Measurements from ENCODE around the gene COL23A1. TPM values are rescaled to one million over a fixed set of nuclear protein-coding genes. Genes with fewer than 3 reads are reported as not detected.

The COL23A1 gene
- total RNA-seq, 1 donor from 2014 or later: not detected

- DNase-seq (ENCODE audit: extremely low read depth, low read depth, low spot score): no peak
Measured at GRCh38 chr5:178515776-178516503, 74.3 kb downstream of the COL23A1 start.

GRCh38 chr5:178514851-178515418 lies 75.3 kb downstream of the COL23A1 start:
- DNase-seq (ENCODE audit: extremely low read depth, low read depth, low spot score): no peak

GRCh38 chr5:178511172-178511571 lies 79.0 kb downstream of the COL23A1 start:
- no peak for DNase-seq (ENCODE audit: extremely low read depth, low read depth, low spot score)

- DNase-seq (ENCODE audit: extremely low read depth, low read depth, low spot score): no peak
Measured at GRCh38 chr5:178509491-178510057, 80.6 kb downstream of the COL23A1 start.

- DNase-seq (ENCODE audit: extremely low read depth, low read depth, low spot score): no peak
Measured at GRCh38 chr5:178507151-178507932, 82.9 kb downstream of the COL23A1 start.

GRCh38 chr5:178505639-178506407 lies 84.4 kb downstream of the COL23A1 start:
- DNase-seq (ENCODE audit: extremely low read depth, low read depth, low spot score): no peak

GRCh38 chr5:178504340-178504960 lies 85.7 kb downstream of the COL23A1 start:
- no peak for DNase-seq (ENCODE audit: extremely low read depth, low read depth, low spot score)

- no peak for DNase-seq (ENCODE audit: extremely low read depth, low read depth, low spot score)
Measured at GRCh38 chr5:178502401-178503100, 87.6 kb downstream of the COL23A1 start.

- DNase-seq (ENCODE audit: extremely low read depth, low read depth, low spot score): no peak
Measured at GRCh38 chr5:178499352-178499751, 90.8 kb downstream of the COL23A1 start.

GRCh38 chr5:178496642-178497041 lies 93.6 kb downstream of the COL23A1 start:
- DNase-seq (ENCODE audit: extremely low read depth, low read depth, low spot score): no peak

- no peak for DNase-seq (ENCODE audit: extremely low read depth, low read depth, low spot score)
Measured at GRCh38 chr5:178496214-178496613, 94.0 kb downstream of the COL23A1 start.

- DNase-seq (ENCODE audit: extremely low read depth, low read depth, low spot score): no peak
Measured at GRCh38 chr5:178495706-178496105, 94.5 kb downstream of the COL23A1 start.

- DNase-seq (ENCODE audit: extremely low read depth, low read depth, low spot score): no peak
Measured at GRCh38 chr5:178492278-178492677, 97.9 kb downstream of the COL23A1 start.

- DNase-seq (ENCODE audit: extremely low read depth, low read depth, low spot score): no peak
Measured at GRCh38 chr5:178490935-178491652, 99.1 kb downstream of the COL23A1 start.

GRCh38 chr5:178489271-178489976 lies 100.8 kb downstream of the COL23A1 start:
- no peak for DNase-seq (ENCODE audit: extremely low read depth, low read depth, low spot score)

- no peak for DNase-seq (ENCODE audit: extremely low read depth, low read depth, low spot score)
Measured at GRCh38 chr5:178488696-178489095, 101.5 kb downstream of the COL23A1 start.

GRCh38 chr5:178487911-178488600 lies 102.1 kb downstream of the COL23A1 start:
- DNase-seq (ENCODE audit: extremely low read depth, low read depth, low spot score): no peak
